HepG2 (cell line): ENCODE results near the gene SLC12A2. TPM values are rescaled to one million over a fixed set of nuclear protein-coding genes. Genes with fewer than 3 reads are reported as not detected.

ENCODE experiments used
- CREB1 ChIP-seq, 2 experiments: fragments of 450-650 bp in 1 of 2; IDR thresholded peaks; 2 replicates each; pipeline ENCODE4 v1.6.1; 2016 to 2017; ENCODE audit warnings: control low read depth in 1 of 2, mild to moderate bottlenecking in 1 of 2, missing compliant biosample characterization in 1 of 2, missing genetic modification characterization in 1 of 2
- KLF16 ChIP-seq, 2 experiments: sonication (generic) in 1 of 2; formaldehyde crosslinking in 1 of 2; IDR thresholded peaks; 2 replicates each; pipeline versions ENCODE4 v1.6.1 to v1.8.0; 2016 to 2023; ENCODE audit warnings: missing genetic modification reagents in 2 of 2, missing compliant biosample characterization in 1 of 2
- ZNF720 ChIP-seq: sonication (generic); formaldehyde crosslinking; IDR thresholded peaks from 2 replicates; pipeline ENCODE4 v1.4.0; 2020; ENCODE audit warnings: missing genetic modification reagents
- polyA plus RNA-seq, 8 experiments: library from polyadenylated mRNA; depleted of rRNA in 3 of 8; stranded (reverse) in 7 of 8; unstranded in 1 of 8; fragments of >200 nt; fragmentation: Illumina TruSeq in 4 of 8; extraction: Trizol in 4 of 8; gene quantifications; 2 replicates each; pipeline versions ENCODE4 v1.2.1 to v1.2.3, GENCODE V29; 2011 to 2016; ENCODE audit warnings: low read depth in 4 of 8, missing spikeins in 1 of 8, mixed read lengths in 1 of 8; ENCODE audit not compliant: insufficient read depth in 1 of 8
- total RNA-seq, 5 experiments: library from RNA; depleted of rRNA; stranded (reverse); fragments of >200 nt; fragmentation: Illumina TruSeq; extraction: Trizol; gene quantifications; 2 replicates each; pipeline ENCODE4 v1.2.3, GENCODE V29; 2016; ENCODE audit warnings: low read depth in 1 of 5
- TF ChIP-seq, protein P1 (sequence below): sonication (generic); formaldehyde crosslinking; IDR thresholded peaks from 2 replicates; pipeline ENCODE4 v1.4.0; 2020; ENCODE audit warnings: missing genetic modification reagents
- TF ChIP-seq, protein P2 (sequence below): sonication (generic); formaldehyde crosslinking; IDR thresholded peaks from 2 replicates; pipeline ENCODE4 v1.5.0; 2020; ENCODE audit warnings: mild to moderate bottlenecking, missing genetic modification reagents, borderline replicate concordance
- TF ChIP-seq, protein P3 (sequence below): IDR thresholded peaks from 2 replicates; pipeline ENCODE4 v1.4.0; 2020; ENCODE audit warnings: mild to moderate bottlenecking, missing genetic modification reagents

Gene SLC12A2
- total and polyA plus RNA-seq, 2 of the 13 experiments (the other 11 are each of a cell fraction or from before 2014, with no cell fraction given) = 4.0 to 9.7 TPM

DNA sequence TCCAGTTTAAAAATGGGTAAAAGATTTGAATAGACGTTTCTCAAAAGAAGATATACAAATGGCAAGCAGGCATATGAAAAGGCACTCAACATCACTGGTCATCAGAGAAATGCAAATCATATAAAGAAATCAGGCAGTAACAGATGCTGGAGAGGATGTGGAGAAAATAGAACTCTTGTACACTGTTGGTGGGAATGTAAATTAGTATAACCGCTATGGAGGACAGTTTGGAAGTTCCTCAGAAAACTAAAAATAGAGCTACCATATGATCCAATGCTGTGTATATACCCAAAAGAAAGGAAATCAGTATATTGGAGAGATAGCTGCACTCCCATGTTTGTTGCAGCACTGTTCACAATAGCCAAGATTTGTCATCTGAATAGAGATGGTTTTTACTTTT, 42.7 kb downstream of the SLC12A2 start (continued):
- TF ChIP-seq, protein P1, sequence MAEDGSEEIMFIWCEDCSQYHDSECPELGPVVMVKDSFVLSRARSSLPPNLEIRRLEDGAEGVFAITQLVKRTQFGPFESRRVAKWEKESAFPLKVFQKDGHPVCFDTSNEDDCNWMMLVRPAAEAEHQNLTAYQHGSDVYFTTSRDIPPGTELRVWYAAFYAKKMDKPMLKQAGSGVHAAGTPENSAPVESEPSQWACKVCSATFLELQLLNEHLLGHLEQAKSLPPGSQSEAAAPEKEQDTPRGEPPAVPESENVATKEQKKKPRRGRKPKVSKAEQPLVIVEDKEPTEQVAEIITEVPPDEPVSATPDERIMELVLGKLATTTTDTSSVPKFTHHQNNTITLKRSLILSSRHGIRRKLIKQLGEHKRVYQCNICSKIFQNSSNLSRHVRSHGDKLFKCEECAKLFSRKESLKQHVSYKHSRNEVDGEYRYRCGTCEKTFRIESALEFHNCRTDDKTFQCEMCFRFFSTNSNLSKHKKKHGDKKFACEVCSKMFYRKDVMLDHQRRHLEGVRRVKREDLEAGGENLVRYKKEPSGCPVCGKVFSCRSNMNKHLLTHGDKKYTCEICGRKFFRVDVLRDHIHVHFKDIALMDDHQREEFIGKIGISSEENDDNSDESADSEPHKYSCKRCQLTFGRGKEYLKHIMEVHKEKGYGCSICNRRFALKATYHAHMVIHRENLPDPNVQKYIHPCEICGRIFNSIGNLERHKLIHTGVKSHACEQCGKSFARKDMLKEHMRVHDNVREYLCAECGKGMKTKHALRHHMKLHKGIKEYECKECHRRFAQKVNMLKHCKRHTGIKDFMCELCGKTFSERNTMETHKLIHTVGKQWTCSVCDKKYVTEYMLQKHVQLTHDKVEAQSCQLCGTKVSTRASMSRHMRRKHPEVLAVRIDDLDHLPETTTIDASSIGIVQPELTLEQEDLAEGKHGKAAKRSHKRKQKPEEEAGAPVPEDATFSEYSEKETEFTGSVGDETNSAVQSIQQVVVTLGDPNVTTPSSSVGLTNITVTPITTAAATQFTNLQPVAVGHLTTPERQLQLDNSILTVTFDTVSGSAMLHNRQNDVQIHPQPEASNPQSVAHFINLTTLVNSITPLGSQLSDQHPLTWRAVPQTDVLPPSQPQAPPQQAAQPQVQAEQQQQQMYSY (CRISPR knock-in tag) = no peak
- no peak for TF ChIP-seq ZNF720
- TF ChIP-seq, protein P2, sequence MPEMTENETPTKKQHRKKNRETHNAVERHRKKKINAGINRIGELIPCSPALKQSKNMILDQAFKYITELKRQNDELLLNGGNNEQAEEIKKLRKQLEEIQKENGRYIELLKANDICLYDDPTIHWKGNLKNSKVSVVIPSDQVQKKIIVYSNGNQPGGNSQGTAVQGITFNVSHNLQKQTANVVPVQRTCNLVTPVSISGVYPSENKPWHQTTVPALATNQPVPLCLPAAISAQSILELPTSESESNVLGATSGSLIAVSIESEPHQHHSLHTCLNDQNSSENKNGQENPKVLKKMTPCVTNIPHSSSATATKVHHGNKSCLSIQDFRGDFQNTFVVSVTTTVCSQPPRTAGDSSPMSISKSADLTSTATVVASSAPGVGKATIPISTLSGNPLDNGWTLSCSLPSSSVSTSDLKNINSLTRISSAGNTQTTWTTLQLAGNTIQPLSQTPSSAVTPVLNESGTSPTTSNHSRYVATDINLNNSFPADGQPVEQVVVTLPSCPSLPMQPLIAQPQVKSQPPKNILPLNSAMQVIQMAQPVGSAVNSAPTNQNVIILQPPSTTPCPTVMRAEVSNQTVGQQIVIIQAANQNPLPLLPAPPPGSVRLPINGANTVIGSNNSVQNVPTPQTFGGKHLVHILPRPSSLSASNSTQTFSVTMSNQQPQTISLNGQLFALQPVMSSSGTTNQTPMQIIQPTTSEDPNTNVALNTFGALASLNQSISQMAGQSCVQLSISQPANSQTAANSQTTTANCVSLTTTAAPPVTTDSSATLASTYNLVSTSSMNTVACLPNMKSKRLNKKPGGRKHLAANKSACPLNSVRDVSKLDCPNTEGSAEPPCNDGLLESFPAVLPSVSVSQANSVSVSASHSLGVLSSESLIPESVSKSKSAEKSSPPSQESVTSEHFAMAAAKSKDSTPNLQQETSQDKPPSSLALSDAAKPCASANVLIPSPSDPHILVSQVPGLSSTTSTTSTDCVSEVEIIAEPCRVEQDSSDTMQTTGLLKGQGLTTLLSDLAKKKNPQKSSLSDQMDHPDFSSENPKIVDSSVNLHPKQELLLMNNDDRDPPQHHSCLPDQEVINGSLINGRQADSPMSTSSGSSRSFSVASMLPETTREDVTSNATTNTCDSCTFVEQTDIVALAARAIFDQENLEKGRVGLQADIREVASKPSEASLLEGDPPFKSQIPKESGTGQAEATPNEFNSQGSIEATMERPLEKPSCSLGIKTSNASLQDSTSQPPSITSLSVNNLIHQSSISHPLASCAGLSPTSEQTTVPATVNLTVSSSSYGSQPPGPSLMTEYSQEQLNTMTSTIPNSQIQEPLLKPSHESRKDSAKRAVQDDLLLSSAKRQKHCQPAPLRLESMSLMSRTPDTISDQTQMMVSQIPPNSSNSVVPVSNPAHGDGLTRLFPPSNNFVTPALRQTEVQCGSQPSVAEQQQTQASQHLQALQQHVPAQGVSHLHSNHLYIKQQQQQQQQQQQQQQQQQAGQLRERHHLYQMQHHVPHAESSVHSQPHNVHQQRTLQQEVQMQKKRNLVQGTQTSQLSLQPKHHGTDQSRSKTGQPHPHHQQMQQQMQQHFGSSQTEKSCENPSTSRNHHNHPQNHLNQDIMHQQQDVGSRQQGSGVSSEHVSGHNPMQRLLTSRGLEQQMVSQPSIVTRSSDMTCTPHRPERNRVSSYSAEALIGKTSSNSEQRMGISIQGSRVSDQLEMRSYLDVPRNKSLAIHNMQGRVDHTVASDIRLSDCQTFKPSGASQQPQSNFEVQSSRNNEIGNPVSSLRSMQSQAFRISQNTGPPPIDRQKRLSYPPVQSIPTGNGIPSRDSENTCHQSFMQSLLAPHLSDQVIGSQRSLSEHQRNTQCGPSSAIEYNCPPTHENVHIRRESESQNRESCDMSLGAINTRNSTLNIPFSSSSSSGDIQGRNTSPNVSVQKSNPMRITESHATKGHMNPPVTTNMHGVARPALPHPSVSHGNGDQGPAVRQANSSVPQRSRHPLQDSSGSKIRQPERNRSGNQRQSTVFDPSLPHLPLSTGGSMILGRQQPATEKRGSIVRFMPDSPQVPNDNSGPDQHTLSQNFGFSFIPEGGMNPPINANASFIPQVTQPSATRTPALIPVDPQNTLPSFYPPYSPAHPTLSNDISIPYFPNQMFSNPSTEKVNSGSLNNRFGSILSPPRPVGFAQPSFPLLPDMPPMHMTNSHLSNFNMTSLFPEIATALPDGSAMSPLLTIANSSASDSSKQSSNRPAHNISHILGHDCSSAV = no peak
- TF ChIP-seq CREB1 (IDR thresholded peaks at IDR 0.05) = no peak
- TF ChIP-seq CREB1 (CRISPR knock-in tag; IDR thresholded peaks at IDR 0.05) = no peak
- TF ChIP-seq, protein P3, sequence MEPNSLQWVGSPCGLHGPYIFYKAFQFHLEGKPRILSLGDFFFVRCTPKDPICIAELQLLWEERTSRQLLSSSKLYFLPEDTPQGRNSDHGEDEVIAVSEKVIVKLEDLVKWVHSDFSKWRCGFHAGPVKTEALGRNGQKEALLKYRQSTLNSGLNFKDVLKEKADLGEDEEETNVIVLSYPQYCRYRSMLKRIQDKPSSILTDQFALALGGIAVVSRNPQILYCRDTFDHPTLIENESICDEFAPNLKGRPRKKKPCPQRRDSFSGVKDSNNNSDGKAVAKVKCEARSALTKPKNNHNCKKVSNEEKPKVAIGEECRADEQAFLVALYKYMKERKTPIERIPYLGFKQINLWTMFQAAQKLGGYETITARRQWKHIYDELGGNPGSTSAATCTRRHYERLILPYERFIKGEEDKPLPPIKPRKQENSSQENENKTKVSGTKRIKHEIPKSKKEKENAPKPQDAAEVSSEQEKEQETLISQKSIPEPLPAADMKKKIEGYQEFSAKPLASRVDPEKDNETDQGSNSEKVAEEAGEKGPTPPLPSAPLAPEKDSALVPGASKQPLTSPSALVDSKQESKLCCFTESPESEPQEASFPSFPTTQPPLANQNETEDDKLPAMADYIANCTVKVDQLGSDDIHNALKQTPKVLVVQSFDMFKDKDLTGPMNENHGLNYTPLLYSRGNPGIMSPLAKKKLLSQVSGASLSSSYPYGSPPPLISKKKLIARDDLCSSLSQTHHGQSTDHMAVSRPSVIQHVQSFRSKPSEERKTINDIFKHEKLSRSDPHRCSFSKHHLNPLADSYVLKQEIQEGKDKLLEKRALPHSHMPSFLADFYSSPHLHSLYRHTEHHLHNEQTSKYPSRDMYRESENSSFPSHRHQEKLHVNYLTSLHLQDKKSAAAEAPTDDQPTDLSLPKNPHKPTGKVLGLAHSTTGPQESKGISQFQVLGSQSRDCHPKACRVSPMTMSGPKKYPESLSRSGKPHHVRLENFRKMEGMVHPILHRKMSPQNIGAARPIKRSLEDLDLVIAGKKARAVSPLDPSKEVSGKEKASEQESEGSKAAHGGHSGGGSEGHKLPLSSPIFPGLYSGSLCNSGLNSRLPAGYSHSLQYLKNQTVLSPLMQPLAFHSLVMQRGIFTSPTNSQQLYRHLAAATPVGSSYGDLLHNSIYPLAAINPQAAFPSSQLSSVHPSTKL (CRISPR knock-in tag) = no peak
- TF ChIP-seq KLF16 (CRISPR knock-in tag; IDR thresholded peaks at IDR 0.05) = no peak
